GM12891 (cell line): ENCODE results near the gene APOBEC4.

Experiments used
- DNase-seq: peaks from one replicate; pipeline ENCODE4 v3.0.0; 2011; ENCODE audit warnings: low spot score; ENCODE audit not compliant: insufficient read length
- FAIRE-seq: peaks from 2 replicates; lab custom pipeline; 2011; peaks lifted over from hg19 to GRCh38; lab: Jason Lieb, UNC
- PAX5 ChIP-seq: IDR thresholded peaks from 2 replicates; pipeline ENCODE4 v1.6.1; 2011; ENCODE audit warnings: low read length, moderate library complexity, mild to moderate bottlenecking; ENCODE audit not compliant: insufficient read depth, severe bottlenecking
- POLR2A ChIP-seq: IDR thresholded peaks from 2 replicates; pipeline ENCODE4 v1.6.1; 2011; ENCODE audit warnings: low read depth, low read length, control low read depth
- POLR2AphosphoS5 ChIP-seq: IDR thresholded peaks from 2 replicates; pipeline ENCODE4 v1.6.1; 2011; ENCODE audit warnings: low read depth, low read length, control low read depth
- POU2F2 ChIP-seq: IDR thresholded peaks from 2 replicates; pipeline ENCODE4 v1.6.1; 2011; ENCODE audit warnings: low read depth, mild to moderate bottlenecking, control low read depth, low read length, moderate library complexity
- SPI1 ChIP-seq: IDR thresholded peaks from 2 replicates; pipeline ENCODE4 v1.6.1; 2011; ENCODE audit warnings: low read depth, low read length, control low read depth
- TAF1 ChIP-seq: IDR thresholded peaks from 2 replicates; pipeline ENCODE4 v1.6.1; 2011; ENCODE audit warnings: low read depth, low read length, control low read depth

The APOBEC4 gene

DNA sequence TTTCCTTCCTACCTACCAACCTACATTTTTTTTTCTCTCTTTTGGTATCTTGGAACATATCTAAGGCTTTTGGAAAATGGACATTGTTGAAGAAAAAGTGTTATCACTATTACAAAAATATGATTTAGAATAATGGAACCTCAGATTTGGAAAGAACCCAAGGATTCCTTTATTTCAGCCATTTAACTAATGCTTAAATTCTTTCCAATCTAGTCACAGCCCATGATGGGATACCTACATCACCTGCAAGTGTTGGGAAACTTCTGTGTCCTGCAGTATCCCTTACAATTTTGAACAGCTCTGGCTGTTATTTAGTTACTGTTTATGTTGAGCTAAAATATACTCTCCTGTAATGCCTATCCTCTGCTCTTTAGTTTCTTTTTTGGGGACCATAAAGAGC is 22.3 kb upstream of the APOBEC4 start:
- no peak for FAIRE-seq

DNA sequence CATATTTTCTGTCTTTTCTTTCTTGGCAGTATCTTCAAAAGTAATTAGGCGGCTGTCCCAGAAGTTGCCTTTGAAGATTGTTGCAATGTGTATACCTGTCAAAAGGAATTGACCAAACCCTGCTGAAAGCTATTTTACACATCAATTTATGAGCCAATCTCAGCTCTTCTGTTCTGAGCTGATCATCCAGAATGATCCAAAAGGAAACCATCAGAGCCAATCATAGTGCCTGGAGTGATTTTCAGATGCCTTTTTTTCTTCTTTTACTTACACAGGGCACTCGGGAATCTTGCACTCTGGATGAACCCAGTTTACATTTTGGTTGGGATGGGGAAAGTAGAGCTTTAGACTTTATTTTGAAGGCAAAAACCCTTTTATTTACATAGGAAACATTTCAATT is 21.8 kb upstream of the APOBEC4 start:
- no peak for FAIRE-seq
- DNase-seq: no peak

More for the DNA sequence above, 22.3 kb upstream of the APOBEC4 start:
- no peak for TF ChIP-seq POLR2A
- no peak for TF ChIP-seq SPI1
- no peak for TF ChIP-seq TAF1
- TF ChIP-seq POU2F2: no peak
- TF ChIP-seq PAX5: no peak
- no peak for TF ChIP-seq POLR2AphosphoS5
- no peak for DNase-seq

DNA sequence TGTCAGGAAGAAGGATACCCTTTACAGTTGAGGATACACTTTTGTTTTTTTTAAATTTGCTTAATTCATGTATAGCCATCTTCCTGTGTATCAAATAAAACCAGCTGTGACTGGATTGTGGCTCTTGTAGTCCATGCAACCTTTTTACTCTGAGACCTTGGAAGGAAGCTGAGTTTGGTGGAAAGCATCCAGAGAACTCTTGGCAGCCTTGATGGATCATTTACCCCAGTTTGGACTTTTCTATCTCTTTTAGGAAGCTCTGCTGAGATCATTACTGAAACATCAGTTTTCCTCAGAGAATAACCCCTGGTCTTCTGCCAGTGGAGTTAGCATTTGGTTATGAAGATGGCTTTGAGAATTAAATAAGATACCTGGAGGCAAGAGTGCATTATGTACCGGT is 21.2 kb upstream of the APOBEC4 start:
- TF ChIP-seq POLR2A (no peak), TAF1 (no peak), PAX5 (no peak), POU2F2 (no peak), SPI1 (no peak), POLR2AphosphoS5 (no peak)
- FAIRE-seq: no peak
- DNase-seq: no peak

More for the DNA sequence above, 21.8 kb upstream of the APOBEC4 start:
- no peak for TF ChIP-seq PAX5
- TF ChIP-seq TAF1: no peak
- no peak for TF ChIP-seq POLR2AphosphoS5
- TF ChIP-seq POLR2A: no peak
- no peak for TF ChIP-seq POU2F2
- TF ChIP-seq SPI1: no peak

DNA sequence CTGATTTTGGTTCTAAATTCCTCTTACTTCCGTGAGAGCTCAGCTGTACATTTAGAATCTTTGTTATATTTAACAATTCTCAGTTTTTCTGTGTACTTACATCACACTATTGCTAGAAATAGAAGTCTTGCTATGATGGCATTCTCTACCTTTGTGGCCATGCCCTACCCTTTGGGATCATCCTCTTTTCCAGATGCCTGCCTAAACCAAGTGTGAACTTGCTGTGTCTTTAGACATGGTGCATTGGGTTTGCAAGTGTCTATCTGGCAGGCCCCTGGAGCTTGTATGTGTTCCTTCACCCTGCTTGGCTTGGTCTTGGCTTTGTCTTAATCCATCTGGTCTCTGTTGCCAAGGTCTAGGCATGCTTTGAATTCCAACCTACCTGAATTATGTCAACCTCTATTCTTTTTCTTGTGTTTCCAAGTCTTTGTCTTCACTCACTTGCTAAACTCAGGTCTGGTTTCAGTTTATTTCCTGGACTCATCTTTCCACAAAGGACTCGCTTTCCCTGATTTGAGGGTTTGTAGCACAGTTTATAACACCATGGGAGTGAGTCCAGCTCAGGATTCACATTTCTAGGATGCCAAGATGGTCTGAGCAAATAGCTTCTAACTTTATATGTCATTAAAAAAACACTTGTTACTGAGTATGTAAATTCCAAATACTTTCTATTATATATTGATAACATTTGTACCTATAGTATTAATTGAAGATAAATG is 20.6 kb upstream of the APOBEC4 start:
- TF ChIP-seq SPI1 (no peak), POU2F2 (no peak), POLR2A (no peak), POLR2AphosphoS5 (no peak), PAX5 (no peak), TAF1 (no peak)
- no peak for FAIRE-seq
- DNase-seq: no peak

DNA sequence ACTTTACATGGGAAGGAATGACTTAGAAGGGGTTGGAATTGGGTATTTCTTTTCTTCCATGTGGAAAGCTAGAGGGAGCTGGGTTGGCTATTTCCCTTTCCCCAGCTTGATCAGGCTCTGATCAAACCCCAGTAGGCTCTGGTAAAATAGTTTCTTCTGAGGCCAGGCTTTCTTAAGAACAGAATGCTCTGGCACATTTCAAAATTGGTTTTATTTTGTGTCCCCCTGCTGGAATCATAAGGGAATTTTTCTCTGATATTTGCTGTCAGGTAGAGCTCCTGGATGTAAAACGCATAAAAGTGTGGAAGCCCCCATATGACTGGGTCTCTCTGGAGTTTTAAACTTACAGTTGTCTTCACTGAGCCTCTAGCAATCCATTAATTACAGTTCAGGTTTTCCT is 17.1 kb upstream of the APOBEC4 start:
- FAIRE-seq: no peak
- DNase-seq: no peak
- TF ChIP-seq POLR2A: no peak
- no peak for TF ChIP-seq POLR2AphosphoS5
- TF ChIP-seq POU2F2: no peak
- TF ChIP-seq PAX5: no peak
- no peak for TF ChIP-seq TAF1
- no peak for TF ChIP-seq SPI1

DNA sequence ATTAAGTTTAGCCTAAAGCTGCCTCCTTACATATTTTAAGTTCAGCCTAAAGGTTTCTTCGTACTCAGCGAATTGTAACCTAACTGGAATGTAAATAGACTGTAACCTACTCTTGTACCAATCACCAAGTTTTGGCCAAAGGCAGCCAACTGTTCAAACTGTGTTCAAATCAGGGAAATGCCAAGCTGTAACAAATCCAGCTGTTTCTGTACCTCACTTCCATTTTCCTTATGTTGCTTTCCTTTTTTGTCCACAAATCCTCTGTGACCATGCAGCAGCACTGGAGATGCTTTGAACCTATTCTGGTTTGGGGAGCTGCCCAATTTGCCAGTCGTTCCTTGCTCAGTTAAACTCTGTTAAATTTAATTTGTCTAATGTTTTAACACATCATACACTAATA is 3.2 kb upstream of the APOBEC4 start:
- no peak for DNase-seq
- FAIRE-seq: no peak
- TF ChIP-seq POU2F2 (no peak), PAX5 (no peak), SPI1 (no peak), POLR2AphosphoS5 (no peak), TAF1 (no peak)

DNA sequence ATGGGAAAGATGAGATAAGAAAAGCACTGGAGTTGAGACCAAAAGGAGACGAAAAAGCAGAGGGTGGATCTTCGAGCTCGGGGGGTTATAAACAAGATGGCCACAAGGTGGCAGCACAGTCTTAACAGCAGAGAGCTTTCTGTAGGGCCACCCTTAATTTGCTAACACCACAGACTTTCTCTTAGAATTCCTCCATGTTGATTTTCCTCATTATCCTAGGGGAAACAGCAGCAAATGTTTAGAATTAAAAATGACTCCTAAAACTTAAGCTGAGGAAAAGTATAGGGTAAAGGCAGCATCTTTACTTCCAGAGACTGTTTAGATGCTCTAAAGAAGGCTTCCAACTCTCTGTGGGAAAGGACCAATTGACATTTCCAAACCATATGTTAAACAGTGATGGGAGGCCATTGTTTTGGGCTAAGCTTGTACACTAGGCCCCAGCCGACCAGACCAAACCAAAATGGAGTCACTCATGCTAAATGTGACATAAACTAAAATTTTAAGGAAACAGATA is 2.5 kb upstream of the APOBEC4 start:
- DNase-seq: peak; percentile 42
- peak; percentile 76 for FAIRE-seq
- no peak for TF ChIP-seq POU2F2
- TF ChIP-seq POLR2A: no peak
- TF ChIP-seq PAX5: no peak
- TF ChIP-seq TAF1: no peak

DNA sequence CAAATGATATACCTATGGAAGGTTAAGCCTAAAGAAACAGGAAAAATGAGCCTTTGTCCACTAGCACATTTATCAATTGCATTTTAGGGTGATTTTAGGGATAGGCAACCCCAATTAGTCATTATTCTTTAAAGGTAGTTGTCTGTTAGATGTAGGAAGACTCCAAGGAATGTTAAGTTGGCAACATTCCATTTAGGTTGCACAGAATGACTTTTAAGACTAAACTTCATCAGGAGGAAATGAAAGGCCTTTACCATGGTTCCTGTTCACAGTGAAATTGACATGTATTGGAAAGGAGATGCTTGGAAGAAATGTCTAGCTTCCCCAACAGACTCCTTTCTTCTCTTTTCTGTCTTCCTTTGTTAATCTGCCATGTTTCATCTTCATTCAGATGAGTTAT is 1.6 kb upstream of the APOBEC4 start:
- TF ChIP-seq TAF1: no peak
- no peak for TF ChIP-seq POLR2AphosphoS5
- no peak for TF ChIP-seq PAX5
- no peak for TF ChIP-seq POLR2A
- no peak for TF ChIP-seq POU2F2
- no peak for TF ChIP-seq SPI1
- FAIRE-seq (no peak), DNase-seq (no peak)

DNA sequence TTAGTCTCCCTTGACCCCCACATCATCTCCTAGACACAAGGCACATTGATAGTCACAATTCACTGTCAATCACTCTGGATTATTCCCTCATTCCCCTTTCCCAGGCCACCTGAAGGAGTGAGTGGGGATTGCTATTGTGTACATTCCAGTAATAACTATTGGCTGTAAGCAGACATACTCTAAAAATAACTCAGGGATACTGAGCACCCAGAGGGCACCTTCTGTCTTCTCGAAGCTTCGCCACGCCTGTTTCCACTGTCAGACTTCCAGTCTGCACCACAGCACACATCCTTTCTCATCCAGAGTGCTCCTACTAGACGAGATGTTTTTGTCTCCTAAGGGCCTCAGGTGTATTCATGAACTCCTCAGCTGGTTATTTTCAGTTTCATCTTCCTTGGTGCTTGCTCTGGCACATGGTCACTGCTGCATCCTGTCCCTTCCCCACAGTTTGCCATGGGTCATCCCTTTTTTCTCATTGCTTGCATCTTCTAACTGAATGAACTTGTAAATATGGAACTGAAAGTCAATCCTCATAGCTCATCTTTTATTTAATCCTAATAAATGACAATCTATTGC is 848 bp upstream of the APOBEC4 start:
- TF ChIP-seq POU2F2: no peak
- no peak for TF ChIP-seq POLR2AphosphoS5
- no peak for TF ChIP-seq TAF1
- no peak for TF ChIP-seq SPI1
- no peak for TF ChIP-seq POLR2A
- TF ChIP-seq PAX5: no peak
- FAIRE-seq (peak; percentile 38), DNase-seq (no peak)

DNA sequence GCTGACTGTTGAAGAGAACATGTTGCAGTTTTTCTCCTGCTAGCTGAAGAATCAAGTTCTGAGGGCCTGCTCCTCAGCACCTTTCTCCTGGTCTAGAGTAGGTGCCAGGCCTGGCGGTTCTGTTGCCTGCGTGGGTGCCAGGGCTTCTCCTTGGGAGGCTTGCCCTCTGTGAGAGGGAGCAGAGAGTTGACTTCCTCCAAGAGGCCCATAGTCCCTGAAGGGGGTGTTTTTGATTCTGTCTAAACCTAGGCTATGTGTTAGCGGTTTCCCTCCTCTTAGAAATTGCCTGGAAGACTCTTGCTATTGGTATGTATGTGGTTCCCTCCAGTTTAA is 312 bp upstream of the APOBEC4 start:
- DNase-seq (no peak), FAIRE-seq (peak; percentile 23)
- TF ChIP-seq PAX5 (no peak), POLR2A (no peak), POLR2AphosphoS5 (no peak), SPI1 (no peak), TAF1 (no peak), POU2F2 (no peak)
